PFSK-1 (cell line): ENCODE measurements around the gene PODN.

Experiments
- FOXP2 ChIP-seq: optimal IDR thresholded peaks from 2 replicates; pipeline ENCODE3; 2011; ENCODE audit warnings: borderline replicate concordance, control low read depth, inconsistent platforms; ENCODE audit not compliant: insufficient read depth; ENCODE audit errors: extremely low read length, extremely low read depth
- POLR2AphosphoS5 ChIP-seq: IDR thresholded peaks from 2 replicates; pipeline ENCODE4 v1.6.1; 2012; ENCODE audit warnings: low read depth, mild to moderate bottlenecking, control low read depth, low read length, moderate library complexity
- SIN3A ChIP-seq: IDR thresholded peaks from 2 replicates; pipeline ENCODE4 v1.6.1; 2012; ENCODE audit warnings: mild to moderate bottlenecking, low read length, moderate library complexity, borderline replicate concordance; ENCODE audit not compliant: insufficient read depth
- TAF1 ChIP-seq: IDR thresholded peaks from 2 replicates; pipeline ENCODE4 v1.6.1; 2012; ENCODE audit warnings: low read length, control low read depth, borderline replicate concordance; ENCODE audit not compliant: insufficient read depth
- TF ChIP-seq, protein P1 (sequence below), 2 experiments: IDR thresholded peaks; 2 replicates each; pipeline versions ENCODE4 v1.6.1 to v1.8.0; 2011 to 2012; ENCODE audit warnings: low read depth in 2 of 2, low read length in 2 of 2, control low read depth in 1 of 2, inconsistent platforms in 1 of 2, mild to moderate bottlenecking in 1 of 2, moderate library complexity in 1 of 2; ENCODE audit not compliant: insufficient read depth in 1 of 2

Gene PODN

DNA sequence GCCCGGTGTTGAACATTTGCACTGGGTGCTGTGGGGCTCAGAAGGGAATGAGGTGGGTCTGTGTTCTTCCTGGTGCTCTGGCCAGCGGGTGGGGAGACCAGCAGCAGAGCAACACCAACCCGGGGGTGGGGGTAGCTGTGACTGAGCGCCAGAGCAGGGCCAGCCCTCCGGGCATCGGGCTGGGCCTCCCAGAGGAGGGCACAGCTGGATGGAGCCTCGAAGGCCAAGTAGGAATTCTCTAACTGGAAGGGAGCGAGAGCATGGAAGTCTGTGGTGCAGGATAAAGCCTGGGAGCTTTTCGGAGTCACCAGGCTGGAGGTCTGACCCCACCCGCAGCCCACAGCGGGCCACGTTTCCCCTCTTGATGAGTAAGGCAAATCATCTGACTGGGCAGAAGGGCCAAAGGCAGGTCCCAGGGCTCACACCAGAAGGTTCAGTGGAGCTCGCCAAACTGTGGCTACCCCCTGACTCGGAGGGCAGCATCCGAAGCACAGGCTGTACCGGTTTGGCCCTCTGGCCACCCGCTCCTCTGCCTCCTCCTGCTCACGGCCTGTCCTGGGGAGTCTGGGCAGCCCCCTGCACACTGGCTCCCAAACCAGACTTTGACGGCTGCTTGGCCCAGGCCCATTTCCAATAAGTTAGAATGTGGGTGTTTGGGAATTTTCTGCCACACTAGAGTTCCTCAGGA lies 61.6 kb downstream of the PODN start:
- no peak for TF ChIP-seq POLR2AphosphoS5
- TF ChIP-seq TAF1: no peak
- TF ChIP-seq, protein P1, sequence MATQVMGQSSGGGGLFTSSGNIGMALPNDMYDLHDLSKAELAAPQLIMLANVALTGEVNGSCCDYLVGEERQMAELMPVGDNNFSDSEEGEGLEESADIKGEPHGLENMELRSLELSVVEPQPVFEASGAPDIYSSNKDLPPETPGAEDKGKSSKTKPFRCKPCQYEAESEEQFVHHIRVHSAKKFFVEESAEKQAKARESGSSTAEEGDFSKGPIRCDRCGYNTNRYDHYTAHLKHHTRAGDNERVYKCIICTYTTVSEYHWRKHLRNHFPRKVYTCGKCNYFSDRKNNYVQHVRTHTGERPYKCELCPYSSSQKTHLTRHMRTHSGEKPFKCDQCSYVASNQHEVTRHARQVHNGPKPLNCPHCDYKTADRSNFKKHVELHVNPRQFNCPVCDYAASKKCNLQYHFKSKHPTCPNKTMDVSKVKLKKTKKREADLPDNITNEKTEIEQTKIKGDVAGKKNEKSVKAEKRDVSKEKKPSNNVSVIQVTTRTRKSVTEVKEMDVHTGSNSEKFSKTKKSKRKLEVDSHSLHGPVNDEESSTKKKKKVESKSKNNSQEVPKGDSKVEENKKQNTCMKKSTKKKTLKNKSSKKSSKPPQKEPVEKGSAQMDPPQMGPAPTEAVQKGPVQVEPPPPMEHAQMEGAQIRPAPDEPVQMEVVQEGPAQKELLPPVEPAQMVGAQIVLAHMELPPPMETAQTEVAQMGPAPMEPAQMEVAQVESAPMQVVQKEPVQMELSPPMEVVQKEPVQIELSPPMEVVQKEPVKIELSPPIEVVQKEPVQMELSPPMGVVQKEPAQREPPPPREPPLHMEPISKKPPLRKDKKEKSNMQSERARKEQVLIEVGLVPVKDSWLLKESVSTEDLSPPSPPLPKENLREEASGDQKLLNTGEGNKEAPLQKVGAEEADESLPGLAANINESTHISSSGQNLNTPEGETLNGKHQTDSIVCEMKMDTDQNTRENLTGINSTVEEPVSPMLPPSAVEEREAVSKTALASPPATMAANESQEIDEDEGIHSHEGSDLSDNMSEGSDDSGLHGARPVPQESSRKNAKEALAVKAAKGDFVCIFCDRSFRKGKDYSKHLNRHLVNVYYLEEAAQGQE (IDR thresholded peaks at IDR 0.05; ENCODE audit: insufficient read depth in 1 of 2, low read depth in 2 of 2, low read length in 2 of 2): no peak

DNA sequence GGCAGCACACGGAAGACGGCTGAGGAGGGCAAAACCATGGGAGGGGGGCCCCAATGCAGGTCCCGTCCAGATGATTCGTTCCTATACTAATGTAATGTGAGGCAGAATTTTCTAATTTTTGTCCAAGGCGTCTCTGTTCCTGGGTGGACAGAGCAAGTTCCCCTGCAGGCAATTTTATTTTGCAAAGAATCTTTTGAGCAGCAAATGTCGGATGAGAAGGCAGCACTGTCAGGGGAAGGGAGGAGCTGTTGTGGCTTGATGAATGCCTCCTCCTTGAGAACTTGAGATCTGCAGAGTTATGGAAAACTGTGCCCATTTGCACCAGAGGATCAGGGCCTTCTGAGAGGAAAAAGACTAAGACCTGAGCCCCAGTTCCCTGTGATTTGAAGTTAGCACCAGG lies 63.1 kb downstream of the PODN start:
- TF ChIP-seq, protein P1 (IDR thresholded peaks at IDR 0.05; ENCODE audit: insufficient read depth in 1 of 2, low read depth in 2 of 2, low read length in 2 of 2): no peak
- TF ChIP-seq SIN3A (no peak), POLR2AphosphoS5 (no peak), FOXP2 (no peak), TAF1 (no peak)

DNA sequence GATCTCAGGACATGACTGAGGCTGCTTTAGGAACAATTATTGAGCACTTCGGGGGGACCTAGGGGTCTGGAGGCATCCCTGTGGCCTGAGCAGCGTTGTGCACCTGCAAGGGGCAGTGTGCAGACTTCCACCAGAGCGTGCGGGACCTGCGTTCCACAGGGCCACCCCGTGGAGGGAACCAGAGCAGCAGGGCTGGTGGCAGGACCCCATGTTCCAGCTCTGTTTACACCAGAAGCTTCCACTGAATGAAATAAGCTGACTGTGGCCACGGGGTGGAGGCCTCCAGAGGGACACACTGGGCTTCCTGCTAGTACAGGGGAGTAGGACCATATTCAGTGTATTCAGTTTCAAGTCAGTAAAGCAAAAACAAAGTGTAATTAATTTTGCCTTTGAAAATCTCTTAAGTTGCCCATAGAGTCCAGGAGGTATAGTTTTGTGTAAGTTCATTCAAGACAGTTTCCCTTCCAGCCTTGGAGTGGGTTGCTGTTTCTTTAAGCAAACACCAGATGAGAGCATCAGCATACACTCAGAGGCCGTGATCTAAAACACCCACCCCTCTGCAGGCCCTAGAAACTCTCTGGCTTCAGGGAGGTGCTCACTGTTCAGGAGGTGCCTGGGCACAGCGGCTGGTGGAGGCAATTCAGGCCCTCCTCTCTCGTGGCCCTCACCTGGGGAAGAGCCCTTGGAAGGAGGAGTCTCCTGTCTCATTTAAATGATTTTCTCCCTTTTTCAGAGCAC lies 63.8 kb downstream of the PODN start:
- TF ChIP-seq, protein P1 (IDR thresholded peaks at IDR 0.05; ENCODE audit: insufficient read depth in 1 of 2, low read depth in 2 of 2, low read length in 2 of 2): no peak

DNA sequence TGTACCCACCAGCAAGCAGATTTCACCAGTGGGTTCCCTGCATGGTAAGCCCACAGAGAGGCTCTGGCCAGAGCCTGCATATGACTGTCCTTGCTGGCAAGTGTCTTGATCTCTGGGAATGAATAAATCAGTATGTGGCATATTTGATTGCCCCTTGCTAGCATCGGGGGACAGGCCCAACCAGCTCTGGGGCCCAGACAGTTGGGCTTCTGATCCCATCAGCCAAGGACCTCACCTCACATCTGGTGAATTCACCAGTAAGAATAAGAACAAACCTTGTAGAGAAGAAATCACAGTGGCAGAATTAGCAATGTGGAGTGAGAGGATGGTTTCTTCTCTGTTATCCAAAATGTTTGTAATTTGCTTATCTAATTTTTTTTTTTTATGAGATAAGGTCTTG lies 64.5 kb downstream of the PODN start:
- TF ChIP-seq POLR2AphosphoS5 (no peak), FOXP2 (no peak), TAF1 (no peak), SIN3A (no peak)
- TF ChIP-seq, protein P1 (IDR thresholded peaks at IDR 0.05; ENCODE audit: insufficient read depth in 1 of 2, low read depth in 2 of 2, low read length in 2 of 2): no peak

DNA sequence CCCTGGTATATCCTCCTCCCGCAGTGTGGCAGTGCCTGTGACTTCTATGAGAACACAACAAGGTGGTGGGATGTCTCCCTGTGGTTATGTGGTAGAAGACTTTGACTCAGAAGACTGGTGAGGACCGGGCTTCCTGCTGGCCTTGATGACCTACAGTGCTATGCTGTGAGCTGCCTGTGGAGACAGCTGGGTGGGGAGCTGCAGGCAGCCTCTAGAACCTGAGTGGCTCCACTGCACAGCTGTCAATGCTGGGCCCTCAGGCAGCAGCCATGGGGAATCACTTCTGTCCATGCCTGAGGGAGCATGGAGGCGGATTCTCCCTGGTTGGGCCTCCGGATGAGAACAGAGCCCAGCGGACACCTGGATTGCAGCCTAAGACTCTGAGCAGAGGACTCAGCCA lies 65.5 kb downstream of the PODN start:
- TF ChIP-seq SIN3A (no peak), POLR2AphosphoS5 (no peak)
